Activated T-cell treated with anti-CD3 and anti-CD28 coated beads, Interleukin-2, amount 50 U/mL, for 4 hours (primary cell): ENCODE results near the gene RIBC2. TPM values are rescaled to one million over a fixed set of nuclear protein-coding genes. Genes with fewer than 3 reads are reported as not detected.
"Not testable (repeated sequence)": the region's sequence is repeated elsewhere in the genome, so short reads cannot be mapped to it uniquely, and the experiment has no call there.

Source experiments
- ATAC-seq, 2 donors: fragments of 200-7000 bp; cut with Tn5 transposase; one replicate each; pipeline ENCODE4 v1.10.0; 2021
- DNase-seq: peaks from one replicate; pipeline ENCODE4 v3.0.0-alpha.2; 2020
- H3K27me3 Mint-ChIP-seq: one replicate; pipeline ENCODE4 v1.8.0; 2021; ENCODE audit warnings: low read depth, mixed read lengths
- H3K36me3 Mint-ChIP-seq: one replicate; pipeline ENCODE4 v1.8.0; 2022; ENCODE audit warnings: mixed read lengths; ENCODE audit not compliant: insufficient read depth
- H3K4me1 Mint-ChIP-seq: one replicate; pipeline ENCODE4 v1.8.0; 2021; ENCODE audit warnings: low read depth, mixed read lengths
- H3K4me3 Mint-ChIP-seq: one replicate; pipeline ENCODE4 v1.8.0; 2021; ENCODE audit warnings: mild to moderate bottlenecking, moderate library complexity, mixed read lengths
- H3K9me3 Mint-ChIP-seq: one replicate; pipeline ENCODE4 v1.8.0; 2021; ENCODE audit warnings: mixed read lengths
- total RNA-seq, 3 donors: library from RNA; stranded (reverse); gene quantifications; one replicate each; pipeline ENCODE4 v1.2.1, GENCODE V29; 2021

Gene RIBC2
- total RNA-seq, 3 donors from 2014 or later, result 1.3 to 3.7 (median 2.5) TPM

- H3K36me3 Mint-ChIP-seq, DNase-seq, H3K9me3 Mint-ChIP-seq, H3K27me3 Mint-ChIP-seq, ATAC-seq, H3K4me1 Mint-ChIP-seq, H3K4me3 Mint-ChIP-seq: not testable (repeated sequence)
These were observed 35.9 kb downstream of the RIBC2 start for GRCh38 chr22:45449442-45449841.

DNA sequence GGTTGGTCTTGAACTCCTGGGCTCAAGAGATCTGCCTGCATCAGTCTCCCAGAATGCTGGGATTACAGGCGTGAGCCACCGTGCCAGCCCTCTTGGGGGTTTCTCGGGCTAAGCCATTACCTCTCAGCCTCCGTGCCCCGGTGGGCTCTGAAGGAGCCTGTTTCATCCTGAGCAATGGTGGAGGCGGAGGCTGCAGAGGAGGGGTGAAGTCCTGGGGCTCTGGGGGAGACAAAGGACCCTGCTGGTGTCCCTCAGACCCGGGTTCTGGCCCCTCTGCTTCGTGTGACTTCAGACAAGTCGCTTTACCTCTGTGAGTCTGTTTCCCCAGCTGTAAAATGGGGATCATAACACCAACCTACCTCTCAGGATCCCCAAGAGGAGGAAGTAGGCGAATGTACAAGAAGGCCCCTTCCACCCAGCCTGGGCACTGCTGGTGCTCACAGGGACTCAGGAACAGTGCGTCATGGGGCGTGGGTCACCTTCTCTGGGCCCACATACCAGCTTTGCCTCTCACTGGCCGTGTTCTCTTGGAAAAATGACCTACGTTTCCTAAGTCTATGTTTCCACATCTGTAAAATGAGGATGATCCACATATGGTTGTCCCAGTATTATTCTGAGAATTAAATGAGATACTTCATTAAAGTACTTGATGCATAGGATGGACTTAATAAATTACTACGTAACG is 36.8 kb downstream of the RIBC2 start:
- H3K4me3 Mint-ChIP-seq, result no peak overlapping the region
- no peaks in the 10 kb centered on the region for H3K9me3 Mint-ChIP-seq
- no peak for ATAC-seq

GRCh38 chr22:45450921-45451651 is 37.6 kb downstream of the RIBC2 start:
- ATAC-seq (no peak), DNase-seq (no peak)
- peaks cover 10% of the 10 kb centered on the region for H3K27me3 Mint-ChIP-seq
- no peak overlapping the region for H3K4me3 Mint-ChIP-seq
- H3K9me3 Mint-ChIP-seq, result no peaks in the 10 kb centered on the region
- no peaks in the 10 kb centered on the region for H3K4me1 Mint-ChIP-seq
- no peaks in the 10 kb centered on the region for H3K36me3 Mint-ChIP-seq

More for the DNA sequence above, 36.8 kb downstream of the RIBC2 start:
- H3K36me3 Mint-ChIP-seq, result no peaks in the 10 kb centered on the region
- no peaks in the 10 kb centered on the region for H3K4me1 Mint-ChIP-seq
- DNase-seq, result no peak
- peaks cover 10% of the 10 kb centered on the region for H3K27me3 Mint-ChIP-seq

DNA sequence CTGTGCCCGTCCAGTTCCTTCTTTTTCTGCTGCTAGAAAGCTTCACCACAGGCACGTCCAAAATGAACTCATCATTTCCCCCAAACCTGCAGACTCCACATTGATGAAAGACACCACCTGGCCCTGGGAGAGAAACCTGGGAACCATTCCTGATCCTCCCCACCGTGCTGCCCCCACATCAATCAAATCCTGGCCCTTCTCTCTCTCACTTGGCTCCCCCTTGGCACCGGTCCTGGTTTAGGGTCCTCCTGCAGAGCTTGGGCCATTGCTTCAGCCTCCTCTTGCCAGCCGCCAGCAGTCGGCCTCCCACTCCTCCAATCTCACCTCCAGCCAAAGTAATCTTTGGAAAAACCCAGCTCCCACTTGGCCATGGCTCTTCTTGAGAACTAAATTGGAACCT is 38.5 kb downstream of the RIBC2 start:
- no peaks in the 10 kb centered on the region for H3K4me1 Mint-ChIP-seq
- ATAC-seq, result no peak
- DNase-seq, result no peak
- no peaks in the 10 kb centered on the region for H3K9me3 Mint-ChIP-seq
- H3K27me3 Mint-ChIP-seq, result peaks cover 10% of the 10 kb centered on the region
- no peaks in the 10 kb centered on the region for H3K36me3 Mint-ChIP-seq
- H3K4me3 Mint-ChIP-seq, result no peak overlapping the region

GRCh38 chr22:45452565-45453379 is 39.3 kb downstream of the RIBC2 start:
- no peak for ATAC-seq
- H3K4me1 Mint-ChIP-seq, result no peaks in the 10 kb centered on the region
- DNase-seq, result no peak
- no peaks in the 10 kb centered on the region for H3K36me3 Mint-ChIP-seq
- peaks cover 10% of the 10 kb centered on the region for H3K27me3 Mint-ChIP-seq
- no peak overlapping the region for H3K4me3 Mint-ChIP-seq
- no peaks in the 10 kb centered on the region for H3K9me3 Mint-ChIP-seq

DNA sequence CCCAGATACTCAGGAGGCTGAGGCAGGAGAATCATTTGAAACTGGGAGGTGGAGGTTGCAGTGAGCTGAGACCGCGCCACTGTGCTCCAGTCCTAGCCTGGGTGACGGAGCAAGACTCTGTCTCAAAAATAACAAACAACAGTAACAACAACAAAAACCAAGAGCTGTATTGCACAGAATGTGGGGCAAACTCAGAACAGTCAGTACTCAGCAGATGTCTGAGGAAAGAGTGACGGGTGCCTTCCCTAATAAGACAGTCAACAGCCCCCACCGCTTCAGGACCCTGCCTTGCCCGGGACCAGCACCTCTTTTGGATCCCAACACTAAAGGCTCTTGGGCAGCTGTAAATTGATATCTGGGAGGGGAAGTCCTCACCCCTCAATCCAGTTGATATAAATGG is 40.3 kb downstream of the RIBC2 start:
- Mint-ChIP-seq H3K4me1 (no peaks in the 10 kb centered on the region), H3K9me3 (no peaks in the 10 kb centered on the region), H3K27me3 (peaks cover 10% of the 10 kb centered on the region), H3K36me3 (no peaks in the 10 kb centered on the region), H3K4me3 (no peak overlapping the region)
- ATAC-seq, result no peak
- DNase-seq, result no peak

GRCh38 chr22:45454275-45454674 is 40.8 kb downstream of the RIBC2 start:
- DNase-seq, result no peak
- no peaks in the 10 kb centered on the region for H3K36me3 Mint-ChIP-seq
- no peaks in the 10 kb centered on the region for H3K9me3 Mint-ChIP-seq
- H3K4me3 Mint-ChIP-seq, result no peak overlapping the region
- no peaks in the 10 kb centered on the region for H3K4me1 Mint-ChIP-seq
- H3K27me3 Mint-ChIP-seq, result peaks cover 10% of the 10 kb centered on the region
- no peak for ATAC-seq

- DNase-seq, result no peak
- no peaks in the 10 kb centered on the region for H3K9me3 Mint-ChIP-seq
- no peaks in the 10 kb centered on the region for H3K36me3 Mint-ChIP-seq
- H3K27me3 Mint-ChIP-seq, result peaks cover 10% of the 10 kb centered on the region
- no peaks in the 10 kb centered on the region for H3K4me1 Mint-ChIP-seq
- no peak for ATAC-seq
- no peak overlapping the region for H3K4me3 Mint-ChIP-seq
These were observed 41.7 kb downstream of the RIBC2 start for GRCh38 chr22:45455212-45455611.

DNA sequence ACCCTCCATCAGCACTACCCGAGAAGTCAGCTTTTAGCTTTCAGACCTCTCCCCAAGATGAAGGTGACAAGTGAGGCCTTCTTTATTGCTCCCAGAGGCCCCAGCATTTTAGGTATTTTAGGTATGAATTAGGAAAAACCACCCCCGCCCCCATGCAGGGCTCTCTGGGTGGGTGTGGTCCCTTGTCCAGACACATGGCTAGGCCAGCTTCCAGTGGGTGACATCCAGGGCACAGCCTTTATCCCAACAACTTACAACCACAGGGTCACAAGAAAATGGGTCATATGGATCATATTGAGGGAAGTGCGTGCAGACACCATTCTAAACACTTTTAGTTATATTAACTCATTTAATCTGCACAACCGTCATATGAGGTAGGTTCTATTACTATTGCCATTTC is 42.1 kb downstream of the RIBC2 start:
- no peak overlapping the region for H3K4me3 Mint-ChIP-seq
- no peaks in the 10 kb centered on the region for H3K9me3 Mint-ChIP-seq
- H3K27me3 Mint-ChIP-seq, result peaks cover 10% of the 10 kb centered on the region
- H3K4me1 Mint-ChIP-seq, result no peaks in the 10 kb centered on the region
- DNase-seq (no peak), ATAC-seq (no peak)
- H3K36me3 Mint-ChIP-seq, result no peaks in the 10 kb centered on the region

DNA sequence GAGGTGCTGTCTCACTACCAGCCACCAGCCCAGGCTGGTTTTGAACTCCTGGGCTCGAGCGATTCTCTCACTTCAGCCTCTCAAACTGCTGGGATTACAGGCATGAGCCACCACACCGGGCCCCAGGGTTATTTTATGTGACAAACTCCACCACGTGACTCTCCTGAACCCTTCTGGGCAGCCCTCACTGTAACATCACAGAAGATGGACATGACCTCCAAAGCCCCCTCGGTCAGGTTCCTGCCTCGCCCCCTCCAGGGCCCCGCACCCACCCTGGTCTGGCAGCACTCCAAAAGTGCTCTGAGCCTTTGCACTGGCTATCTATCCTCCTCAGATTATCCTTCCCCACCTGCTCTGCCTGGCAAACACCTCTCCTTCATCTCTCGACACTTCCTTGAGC is 43.3 kb downstream of the RIBC2 start:
- Mint-ChIP-seq H3K4me3 (no peak overlapping the region), H3K4me1 (no peaks in the 10 kb centered on the region), H3K9me3 (no peaks in the 10 kb centered on the region)

DNA sequence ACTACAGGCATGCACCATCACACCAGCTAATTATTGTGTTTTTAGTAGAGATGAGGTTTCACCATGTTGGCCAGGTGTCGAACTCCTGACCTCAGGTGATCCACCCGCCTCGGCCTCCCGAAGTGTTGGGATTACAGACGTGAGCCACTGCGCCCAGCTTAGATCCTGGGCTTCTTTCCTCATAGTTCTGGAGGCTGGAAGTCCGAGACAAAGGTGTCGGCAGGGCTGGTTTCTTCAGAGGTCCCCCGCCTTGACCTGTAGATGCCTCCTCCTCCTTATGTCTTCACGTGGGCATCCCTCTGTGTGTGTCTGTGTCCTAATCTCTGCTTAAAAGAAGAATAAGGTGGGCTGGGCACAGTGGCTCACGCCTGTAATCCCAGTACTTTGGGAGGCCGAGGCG is 45.0 kb downstream of the RIBC2 start:
- no peak for ATAC-seq
- no peak for DNase-seq
- no peaks in the 10 kb centered on the region for H3K9me3 Mint-ChIP-seq
- no peaks in the 10 kb centered on the region for H3K4me1 Mint-ChIP-seq
- no peak overlapping the region for H3K4me3 Mint-ChIP-seq
- H3K27me3 Mint-ChIP-seq, result peaks cover 3% of the 10 kb centered on the region
- H3K36me3 Mint-ChIP-seq, result no peaks in the 10 kb centered on the region

More for the DNA sequence above, 43.3 kb downstream of the RIBC2 start:
- ATAC-seq (no peak), DNase-seq (no peak)
- Mint-ChIP-seq H3K27me3 (peaks cover 10% of the 10 kb centered on the region), H3K36me3 (no peaks in the 10 kb centered on the region)

DNA sequence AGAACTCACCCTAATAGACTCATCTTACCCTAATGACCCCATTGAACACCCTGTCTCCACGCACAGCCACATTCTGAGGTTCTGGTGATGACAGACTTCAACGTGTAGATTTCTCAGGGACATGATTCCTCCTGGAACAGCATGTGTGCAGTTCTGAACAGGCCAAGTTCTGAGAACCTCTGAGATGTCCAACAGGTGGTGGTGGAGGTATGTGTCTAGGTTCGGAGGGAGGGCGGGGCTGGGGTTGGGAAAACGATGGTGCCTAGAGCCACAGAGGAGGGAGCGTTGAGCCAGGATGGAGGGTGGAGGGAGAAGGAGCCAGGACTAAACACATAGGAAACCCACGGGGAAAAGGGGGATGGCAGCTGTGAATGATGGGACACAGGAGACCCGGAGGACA is 45.7 kb downstream of the RIBC2 start:
- H3K27me3 Mint-ChIP-seq, result peaks cover 3% of the 10 kb centered on the region
- no peaks in the 10 kb centered on the region for H3K9me3 Mint-ChIP-seq
- DNase-seq (no peak), ATAC-seq (no peak)
- no peak overlapping the region for H3K4me3 Mint-ChIP-seq
- no peaks in the 10 kb centered on the region for H3K36me3 Mint-ChIP-seq
- no peaks in the 10 kb centered on the region for H3K4me1 Mint-ChIP-seq

DNA sequence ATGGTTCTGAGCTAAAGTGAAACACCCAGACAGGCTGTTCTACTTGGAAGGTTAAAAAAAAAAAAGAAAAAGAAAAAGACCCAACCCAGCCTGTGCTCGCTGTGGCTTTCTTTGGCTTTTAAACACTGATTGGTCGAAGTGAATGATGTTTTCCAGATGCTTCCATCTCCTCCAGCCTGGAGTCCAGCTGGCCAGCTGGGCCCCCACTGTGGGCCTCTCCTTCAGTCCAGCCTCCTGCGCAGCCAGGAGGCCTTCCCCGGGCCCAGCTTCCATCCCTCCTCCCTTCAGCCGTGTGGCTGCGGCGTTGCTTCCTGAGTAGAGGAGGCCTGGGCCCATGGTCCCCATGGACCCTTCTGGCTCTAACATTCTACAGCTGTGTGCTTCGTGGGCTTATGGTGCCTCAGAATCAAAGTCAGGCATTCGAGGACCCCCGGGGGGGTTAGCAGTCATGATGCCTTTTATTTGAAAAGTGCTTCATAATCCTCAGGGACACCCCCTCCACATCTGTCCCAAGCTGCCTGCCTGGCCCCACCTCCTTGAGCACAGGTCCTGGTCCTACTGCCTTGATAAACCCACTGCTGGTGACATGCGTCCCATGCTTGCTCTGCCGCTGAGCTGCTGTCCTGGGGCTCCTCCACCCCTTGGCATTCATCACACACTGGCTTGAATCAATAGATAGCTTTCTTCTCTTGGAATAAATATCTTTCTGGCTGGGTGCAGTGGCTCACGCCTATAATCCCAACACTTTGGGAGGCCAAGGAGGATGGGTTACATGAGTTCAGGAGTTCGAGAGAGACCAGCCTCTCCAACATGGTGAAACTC is 47.0 kb downstream of the RIBC2 start:
- Mint-ChIP-seq H3K4me1 (no peaks in the 10 kb centered on the region), H3K9me3 (no peaks in the 10 kb centered on the region), H3K27me3 (peaks cover 3% of the 10 kb centered on the region), H3K36me3 (no peaks in the 10 kb centered on the region), H3K4me3 (no peak overlapping the region)
- DNase-seq, result no peak
- ATAC-seq, result no peak
